Mucosa of rectum (tissue), 2 donors: ENCODE measurements around the gene SLC45A1.
A peak's percentile ranks its signal among the peaks of the same experiment; 100 is the strongest.

Experiments
- H3K27ac ChIP-seq, 2 donors: one replicate each; pipeline ENCODE4 v1.7.0; 2013; ENCODE audit warnings: inconsistent platforms in 2 of 2, low read depth in 2 of 2, low read length in 2 of 2
- H3K27me3 ChIP-seq, 2 donors: one replicate each; pipeline ENCODE4 v1.7.0; 2013; ENCODE audit warnings: low read length in 2 of 2; ENCODE audit not compliant: control insufficient read depth in 2 of 2, insufficient read depth in 2 of 2
- H3K36me3 ChIP-seq, 2 donors: one replicate each; pipeline ENCODE4 v1.7.0; 2013; ENCODE audit warnings: low read length in 2 of 2; ENCODE audit not compliant: control insufficient read depth in 2 of 2, insufficient read depth in 2 of 2
- H3K4me1 ChIP-seq, 2 donors: one replicate each; pipeline ENCODE4 v1.7.0; 2013; ENCODE audit warnings: low read length in 2 of 2, mild to moderate bottlenecking in 1 of 2; ENCODE audit not compliant: control insufficient read depth in 2 of 2, insufficient read depth in 2 of 2
- H3K4me3 ChIP-seq, 2 donors: one replicate each; pipeline ENCODE4 v1.7.0; 2013; ENCODE audit warnings: low read length in 2 of 2
- H3K9ac ChIP-seq, 2 donors: one replicate each; pipeline ENCODE4 v1.7.0; 2013; ENCODE audit warnings: low read length in 2 of 2, low read depth in 1 of 2, mild to moderate bottlenecking in 1 of 2
- H3K9me3 ChIP-seq, 2 donors: one replicate each; pipeline ENCODE4 v1.7.0; 2013; ENCODE audit warnings: low read length in 2 of 2; ENCODE audit not compliant: control insufficient read depth in 2 of 2
- donor health status: healthy.
- donor health status: Normal muscosa, but diverticular disease.

The SLC45A1 gene

DNA sequence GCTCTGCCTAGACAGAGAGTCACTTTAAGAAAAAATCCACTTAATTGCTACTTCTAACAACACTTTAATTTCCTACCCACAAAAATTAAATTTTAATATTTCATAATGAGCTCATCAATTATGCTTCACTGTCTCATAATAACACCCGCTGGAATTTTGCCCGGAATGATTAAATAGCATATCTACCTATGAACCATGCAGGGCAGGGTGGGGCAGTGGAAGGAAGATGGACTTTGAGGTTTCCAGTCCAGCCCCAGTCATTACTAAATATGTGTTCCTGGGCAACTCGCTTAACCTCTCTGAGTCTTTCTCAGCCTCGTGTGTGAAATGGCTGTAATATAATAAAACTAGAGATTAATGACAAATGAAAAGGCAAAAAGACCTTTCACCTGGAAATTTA, 32.8 kb upstream of the SLC45A1 start:
- H3K9ac ChIP-seq = no peak overlapping the region
- peak overlapping the region; percentile 15 to 48 for H3K27ac ChIP-seq
- peaks cover 4 to 11% of the 10 kb centered on the region in 2 donors for H3K4me1 ChIP-seq
- no peaks in the 10 kb centered on the region for H3K9me3 ChIP-seq
- H3K36me3 ChIP-seq = no peaks in the 10 kb centered on the region
- H3K4me3 ChIP-seq = no peak overlapping the region
- no peaks in the 10 kb centered on the region for H3K27me3 ChIP-seq

DNA sequence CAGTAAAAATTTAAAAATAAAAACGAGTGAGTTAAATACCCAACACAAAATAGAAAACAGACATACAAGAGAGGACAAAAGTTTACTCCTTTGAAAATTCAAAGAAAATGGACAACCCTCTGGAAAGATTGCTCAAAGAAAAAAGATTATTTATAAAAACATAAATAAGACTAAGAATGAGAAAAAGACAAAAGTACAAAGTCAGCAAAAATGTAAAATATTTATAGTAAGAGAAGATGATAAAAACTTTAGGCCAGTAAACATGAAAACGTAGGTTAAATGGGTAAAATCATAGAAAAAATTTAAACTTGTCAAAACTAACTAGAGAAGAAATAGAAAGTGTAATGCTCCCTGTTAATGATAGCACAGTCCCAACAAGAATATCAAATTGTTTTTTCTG, 31.9 kb upstream of the SLC45A1 start:
- Histone ChIP-seq H3K9ac (no peak overlapping the region), H3K36me3 (no peaks in the 10 kb centered on the region), H3K9me3 (no peaks in the 10 kb centered on the region), H3K27ac (no peak overlapping the region), H3K27me3 (no peaks in the 10 kb centered on the region), H3K4me1 (peaks cover 4 to 11% of the 10 kb centered on the region in 2 donors), H3K4me3 (no peak overlapping the region)

DNA sequence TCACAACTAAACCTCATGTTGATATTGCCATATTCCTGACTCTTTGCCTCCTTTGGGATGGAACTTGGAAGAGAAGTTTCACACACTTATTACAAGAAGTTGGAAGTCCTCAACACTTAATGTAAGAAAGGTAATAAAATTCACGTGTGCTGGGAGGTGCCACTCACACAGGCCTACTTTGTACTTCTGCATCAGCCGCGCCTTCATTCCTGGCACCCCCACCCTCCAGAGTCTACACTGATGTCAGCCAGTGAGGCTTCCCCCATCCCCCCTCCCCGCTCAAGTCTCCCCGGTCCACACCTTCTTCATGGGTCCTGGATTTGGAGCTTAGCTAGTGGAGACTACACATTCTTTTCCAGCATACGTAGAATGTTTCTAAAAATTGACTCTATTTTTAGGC, 24.8 kb upstream of the SLC45A1 start:
- no peak overlapping the region for H3K9ac ChIP-seq
- no peak overlapping the region for H3K4me3 ChIP-seq
- no peaks in the 10 kb centered on the region for H3K9me3 ChIP-seq
- peaks cover 0 to 7% of the 10 kb centered on the region in 2 donors for H3K4me1 ChIP-seq
- H3K27ac ChIP-seq = peak overlapping the region in 1 of 2 donors; percentile 67
- H3K27me3 ChIP-seq = no peaks in the 10 kb centered on the region
- no peaks in the 10 kb centered on the region for H3K36me3 ChIP-seq

DNA sequence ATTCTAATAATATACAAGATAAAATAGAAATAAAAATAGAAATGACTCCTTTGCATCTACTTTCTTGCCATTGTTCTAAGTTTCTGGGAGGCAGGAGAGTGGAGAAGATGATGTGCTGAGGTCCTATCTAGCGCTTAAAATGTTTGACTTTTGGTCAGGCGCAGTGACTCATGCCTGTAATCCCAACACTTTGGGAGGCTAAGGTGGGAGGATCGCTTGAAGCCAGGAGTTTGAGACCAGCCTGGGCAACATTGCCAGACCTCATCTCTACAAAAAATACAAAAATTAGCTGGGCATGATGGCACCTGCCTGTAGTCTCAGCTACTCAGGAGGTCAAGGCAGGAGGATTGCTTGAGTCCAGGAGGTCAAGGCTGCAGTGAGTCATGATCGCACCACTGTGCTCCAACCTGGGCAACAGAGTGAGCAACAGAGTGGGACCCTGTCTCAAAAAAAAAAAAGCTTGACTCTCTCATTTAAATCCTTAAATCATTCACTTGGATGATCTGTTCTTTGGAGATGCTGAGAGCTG, 24.2 kb upstream of the SLC45A1 start:
- no peak overlapping the region for H3K4me3 ChIP-seq
- no peaks in the 10 kb centered on the region for H3K9me3 ChIP-seq
- H3K9ac ChIP-seq = no peak overlapping the region
- H3K27ac ChIP-seq = peak overlapping the region in 1 of 2 donors; percentile 34
- peaks cover 0 to 7% of the 10 kb centered on the region in 2 donors for H3K4me1 ChIP-seq
- H3K36me3 ChIP-seq = no peaks in the 10 kb centered on the region
- H3K27me3 ChIP-seq = no peaks in the 10 kb centered on the region

DNA sequence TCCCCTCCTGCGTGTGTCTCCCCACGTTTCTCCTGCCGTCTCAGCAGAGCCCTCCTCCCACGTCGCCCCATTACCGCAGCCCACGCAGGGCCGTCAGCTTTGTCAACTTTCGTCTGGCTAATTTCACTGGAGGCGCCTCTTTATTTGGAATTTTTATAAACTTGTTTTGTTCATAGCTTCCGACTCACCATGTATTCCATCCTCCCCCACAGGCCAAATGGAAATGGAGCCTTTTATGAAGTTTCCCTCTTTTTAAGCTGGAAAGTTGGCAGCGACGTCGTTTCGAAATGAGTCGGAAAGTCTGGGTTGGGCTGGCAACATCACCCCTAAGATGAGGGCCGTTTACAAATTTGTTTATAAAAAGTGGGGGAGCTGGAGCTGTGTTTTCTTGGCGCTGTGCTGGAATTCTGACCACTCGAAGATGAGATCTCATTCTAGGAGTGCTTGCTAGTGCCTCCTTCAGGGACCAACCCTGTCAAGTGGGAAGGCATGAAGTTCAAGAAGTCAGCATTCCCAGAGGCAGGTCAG, 23.7 kb upstream of the SLC45A1 start:
- peak overlapping the region in 1 of 2 donors; percentile 34 for H3K27ac ChIP-seq
- H3K4me3 ChIP-seq = no peak overlapping the region

DNA sequence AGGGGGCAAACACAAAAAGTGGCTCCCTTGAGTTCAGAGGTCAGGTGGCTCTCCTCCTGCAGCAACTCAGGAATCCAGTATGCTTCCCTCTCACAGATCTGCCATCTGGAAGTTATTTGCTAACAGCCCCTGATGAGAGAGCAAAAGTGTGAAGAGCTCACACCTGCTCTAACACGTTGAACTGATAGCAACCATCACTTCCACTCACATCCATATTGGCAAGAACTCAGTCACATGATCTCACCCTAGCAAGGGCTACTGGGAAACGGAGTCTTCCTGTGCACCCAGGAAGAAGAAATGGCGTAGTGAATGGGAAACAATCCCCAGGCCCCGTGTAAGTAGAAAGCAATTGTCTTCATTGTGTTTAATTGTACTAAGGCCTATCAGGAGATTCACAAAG, 20.7 kb upstream of the SLC45A1 start:
- peaks cover 0 to 7% of the 10 kb centered on the region in 2 donors for H3K4me1 ChIP-seq
- no peak overlapping the region for H3K9ac ChIP-seq
- no peak overlapping the region for H3K4me3 ChIP-seq
- H3K36me3 ChIP-seq = no peaks in the 10 kb centered on the region
- H3K27me3 ChIP-seq = no peaks in the 10 kb centered on the region
- no peak overlapping the region for H3K27ac ChIP-seq
- H3K9me3 ChIP-seq = no peaks in the 10 kb centered on the region

More for the DNA sequence above, 23.7 kb upstream of the SLC45A1 start:
- Histone ChIP-seq H3K27me3 (no peaks in the 10 kb centered on the region), H3K9ac (no peak overlapping the region), H3K4me1 (peaks cover 0 to 7% of the 10 kb centered on the region in 2 donors), H3K36me3 (no peaks in the 10 kb centered on the region), H3K9me3 (no peaks in the 10 kb centered on the region)

DNA sequence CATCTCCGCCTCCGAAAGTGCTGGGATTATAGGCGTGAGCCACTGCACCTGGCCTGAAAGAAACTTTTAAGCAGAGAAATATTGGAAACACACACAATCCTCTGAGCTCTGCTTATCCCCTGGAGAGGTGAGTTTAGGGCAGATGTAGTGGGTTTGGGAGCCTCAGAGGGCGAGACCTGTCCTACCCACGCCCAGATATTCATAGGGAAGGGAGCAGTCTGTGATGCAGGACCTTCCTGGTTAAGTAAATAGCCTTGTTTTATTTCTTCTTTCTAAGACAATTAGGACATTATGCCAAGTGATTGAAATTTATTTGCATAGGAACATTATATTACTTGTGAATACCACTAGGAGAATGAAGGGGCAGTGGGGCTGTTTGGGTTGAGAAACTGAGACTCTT, 18.0 kb upstream of the SLC45A1 start:
- Histone ChIP-seq H3K27me3 (no peaks in the 10 kb centered on the region), H3K36me3 (no peaks in the 10 kb centered on the region), H3K9me3 (no peaks in the 10 kb centered on the region), H3K27ac (no peak overlapping the region), H3K9ac (no peak overlapping the region), H3K4me3 (no peak overlapping the region), H3K4me1 (no peaks in the 10 kb centered on the region)

DNA sequence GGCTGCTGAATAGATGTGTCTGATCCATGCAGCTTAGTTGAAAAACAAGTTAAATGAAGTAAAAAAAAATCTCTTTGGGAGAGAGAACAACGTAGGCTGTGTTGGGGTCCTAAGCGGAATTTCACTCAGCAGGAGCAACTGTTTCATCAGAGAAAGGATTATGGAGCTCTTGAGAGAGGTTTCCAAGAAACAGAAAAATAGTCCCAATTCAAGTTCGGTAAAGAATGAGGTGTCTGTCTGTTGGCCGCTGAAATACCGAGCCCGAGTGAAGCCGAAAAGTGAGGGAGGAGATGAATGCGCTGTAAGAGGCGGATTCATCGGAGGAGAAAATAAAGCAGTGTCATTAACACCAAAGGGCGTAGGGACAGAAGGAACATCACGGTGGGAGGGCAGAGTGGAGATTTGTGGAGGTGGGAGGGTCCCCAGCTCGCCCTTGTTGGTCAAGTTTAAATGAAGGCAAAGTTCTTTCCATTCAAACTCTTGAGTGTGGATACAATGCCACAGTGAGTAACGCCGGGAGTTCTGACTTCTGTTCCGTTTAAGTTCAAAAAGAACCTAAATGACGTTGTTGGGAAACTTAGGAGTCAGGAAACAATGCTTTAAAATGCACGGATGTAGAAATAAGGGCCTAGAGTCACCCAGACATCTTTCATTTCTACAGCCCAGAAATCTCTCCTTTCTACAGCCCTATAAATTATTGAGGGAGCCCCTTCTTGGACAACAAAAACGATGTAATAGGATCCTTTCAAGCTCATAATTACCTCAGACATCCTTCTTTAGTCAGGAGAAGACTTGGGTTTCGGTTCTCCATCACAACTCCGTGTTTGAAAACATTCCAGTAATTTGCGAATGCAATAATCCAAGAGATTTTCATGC, 15.6 kb upstream of the SLC45A1 start:
- Histone ChIP-seq H3K9ac (no peak overlapping the region), H3K9me3 (no peaks in the 10 kb centered on the region), H3K4me1 (no peaks in the 10 kb centered on the region), H3K27ac (no peak overlapping the region), H3K4me3 (no peak overlapping the region), H3K36me3 (no peaks in the 10 kb centered on the region), H3K27me3 (no peaks in the 10 kb centered on the region)

DNA sequence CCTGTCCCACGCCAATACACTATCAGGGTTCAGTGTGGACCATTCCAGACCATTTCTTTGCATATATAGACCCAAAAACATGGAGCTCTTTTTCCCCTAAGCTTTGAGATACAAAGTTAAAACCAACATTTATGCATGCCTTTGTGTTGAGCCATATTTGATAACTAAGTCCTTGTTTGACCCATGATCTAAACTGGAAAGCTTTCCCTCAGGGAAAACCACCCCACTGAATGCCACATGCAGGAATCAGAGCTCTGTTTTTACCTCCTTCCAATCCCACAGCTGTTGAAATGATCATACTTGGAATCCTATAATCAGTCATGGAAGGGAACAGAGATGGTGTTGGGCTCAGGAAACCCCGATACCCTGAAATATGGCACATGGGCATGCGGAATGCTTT, 14.8 kb upstream of the SLC45A1 start:
- Histone ChIP-seq H3K4me1 (no peaks in the 10 kb centered on the region), H3K4me3 (no peak overlapping the region), H3K27ac (no peak overlapping the region), H3K9me3 (no peaks in the 10 kb centered on the region), H3K9ac (no peak overlapping the region), H3K36me3 (no peaks in the 10 kb centered on the region), H3K27me3 (no peaks in the 10 kb centered on the region)

DNA sequence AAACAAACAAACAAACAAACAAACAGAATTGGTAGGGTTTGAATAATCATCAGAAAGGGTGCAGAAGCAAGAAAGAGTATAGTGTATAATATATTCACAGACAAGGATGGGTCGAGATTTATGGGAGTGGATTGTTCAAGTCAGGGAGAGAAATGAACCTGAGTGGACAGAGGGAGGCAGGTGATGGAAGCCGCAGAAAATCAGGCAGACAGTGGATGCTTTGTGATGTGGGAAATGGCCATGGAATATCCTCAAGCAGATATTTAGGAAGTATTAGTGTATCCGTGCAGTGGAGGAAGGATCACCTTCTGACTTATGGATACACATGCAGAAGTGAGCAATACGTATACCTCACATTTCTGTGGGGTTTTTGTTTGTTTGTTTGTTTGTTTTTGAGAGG, 14.0 kb upstream of the SLC45A1 start:
- no peak overlapping the region for H3K4me3 ChIP-seq
- H3K27ac ChIP-seq = no peak overlapping the region
- H3K27me3 ChIP-seq = no peaks in the 10 kb centered on the region
- H3K9ac ChIP-seq = no peak overlapping the region
- H3K36me3 ChIP-seq = no peaks in the 10 kb centered on the region
- no peaks in the 10 kb centered on the region for H3K4me1 ChIP-seq
- no peaks in the 10 kb centered on the region for H3K9me3 ChIP-seq
